ENCODE measurements around the gene GBF1.
A peak's percentile ranks its signal among the peaks of the same experiment; 100 is the strongest.

GBF1 gene

GRCh38 chr10:102410429-102411073 is 165.2 kb downstream of the GBF1 start:
- DNase-seq = peak; percentile 54

GRCh38 chr10:102411341-102412255 is 166.3 kb downstream of the GBF1 start:
- DNase-seq = no peak

GRCh38 chr10:102412293-102412692 is 167.0 kb downstream of the GBF1 start:
- DNase-seq = no peak

GRCh38 chr10:102413053-102413705 is 167.8 kb downstream of the GBF1 start:
- DNase-seq = peak; percentile 26

- DNase-seq = no peak
Observed at GRCh38 chr10:102413806-102414561, 168.7 kb downstream of the GBF1 start.

GRCh38 chr10:102414749-102415148 is 169.4 kb downstream of the GBF1 start:
- no peak for DNase-seq

GRCh38 chr10:102416283-102416682 is 171.0 kb downstream of the GBF1 start:
- DNase-seq = no peak

GRCh38 chr10:102416695-102417094 is 171.4 kb downstream of the GBF1 start:
- no peak for DNase-seq

GRCh38 chr10:102418622-102419268 is 173.4 kb downstream of the GBF1 start, which contains the start of gene PSD:
Gene PSD, minus strand, starts transcription at chr10:102418785. Its CDS starts 1,747 bp downstream, at chr10:102417038.
- no peak for DNase-seq

GRCh38 chr10:102419269-102420180 is 174.2 kb downstream of the GBF1 start:
- peak; percentile 60 for DNase-seq

- DNase-seq = no peak
Observed at GRCh38 chr10:102420181-102420713, 174.9 kb downstream of the GBF1 start.

GRCh38 chr10:102420714-102421506 is 175.6 kb downstream of the GBF1 start, which contains the start of gene FBXL15:
Gene FBXL15, plus strand, starts transcription at chr10:102420836. Its CDS starts 294 bp downstream, at chr10:102421130.
- DNase-seq = peak; percentile 84

GRCh38 chr10:102421507-102421756 is 176.1 kb downstream of the GBF1 start:
- no peak for DNase-seq

GRCh38 chr10:102421757-102422512 is 176.6 kb downstream of the GBF1 start:
- no peak for DNase-seq

- DNase-seq = no peak
Observed at GRCh38 chr10:102422545-102423129, 177.3 kb downstream of the GBF1 start.

- DNase-seq = no peak
Observed at GRCh38 chr10:102423372-102423968, 178.1 kb downstream of the GBF1 start.

GRCh38 chr10:102424145-102424544 is 178.8 kb downstream of the GBF1 start:
- no peak for DNase-seq

GRCh38 chr10:102424916-102425315 is 179.6 kb downstream of the GBF1 start:
- no peak for DNase-seq

Measured in effector CD8-positive, alpha-beta T cell (primary cell).